ENCODE results near the gene PELI2.
A peak's percentile ranks its signal among the peaks of the same experiment; 100 is the strongest.

Gene PELI2

GRCh38 chr14:56117765-56118610, at the start of gene PELI2:
Gene PELI2, plus strand, starts transcription at chr14:56118411. Its CDS starts 250 bp downstream, at chr14:56118661.
- DNase-seq = peak; percentile 85

GRCh38 chr14:56073799-56074198, 44.4 kb upstream of the PELI2 start:
- DNase-seq = no peak

- DNase-seq = no peak
Measured at GRCh38 chr14:56075301-56075700, 42.9 kb upstream of the PELI2 start.

- DNase-seq = no peak
Measured at GRCh38 chr14:56081139-56081538, 37.1 kb upstream of the PELI2 start.

GRCh38 chr14:56082880-56083279, 35.3 kb upstream of the PELI2 start:
- DNase-seq = no peak

GRCh38 chr14:56085471-56085870, 32.7 kb upstream of the PELI2 start:
- DNase-seq = no peak

- DNase-seq = no peak
Measured at GRCh38 chr14:56087671-56088471, 30.3 kb upstream of the PELI2 start.

GRCh38 chr14:56088941-56089340, 29.3 kb upstream of the PELI2 start:
- no peak for DNase-seq

- no peak for DNase-seq
Measured at GRCh38 chr14:56092763-56093162, 25.4 kb upstream of the PELI2 start.

- no peak for DNase-seq
Measured at GRCh38 chr14:56094076-56094475, 24.1 kb upstream of the PELI2 start.

GRCh38 chr14:56098021-56098420, 20.2 kb upstream of the PELI2 start:
- no peak for DNase-seq

- DNase-seq = no peak
Measured at GRCh38 chr14:56099081-56099797, 19.0 kb upstream of the PELI2 start.

GRCh38 chr14:56100556-56100955, 17.7 kb upstream of the PELI2 start:
- DNase-seq = no peak

- DNase-seq = no peak
Measured at GRCh38 chr14:56102941-56103340, 15.3 kb upstream of the PELI2 start.

GRCh38 chr14:56107615-56108014, 10.6 kb upstream of the PELI2 start:
- no peak for DNase-seq

- no peak for DNase-seq
Measured at GRCh38 chr14:56108057-56108456, 10.2 kb upstream of the PELI2 start.

- no peak for DNase-seq
Measured at GRCh38 chr14:56112781-56113180, 5.4 kb upstream of the PELI2 start.

- DNase-seq = no peak
Measured at GRCh38 chr14:56115334-56115870, 2.8 kb upstream of the PELI2 start.

GRCh38 chr14:56115976-56116893, 2.0 kb upstream of the PELI2 start:
- no peak for DNase-seq

- peak; percentile 19 for DNase-seq
Measured at GRCh38 chr14:56118611-56119181, 485 bp downstream of the PELI2 start.

- peak; percentile 17 for DNase-seq
Measured at GRCh38 chr14:56119201-56119981, 1.2 kb downstream of the PELI2 start.
